HAP-1 (cell line): ENCODE data around the gene ARL2.

Experiments
- DNase-seq, 2 experiments: peaks; one replicate each; pipeline ENCODE4 v3.0.0-alpha.2; 2016 to 2020; ENCODE audit warnings: low spot score in 2 of 2
- H3K27me3 ChIP-seq: fragments of 250-450 bp; sonication (Bioruptor Pico); 2 replicates; pipeline ENCODE4 v1.5.1; 2020; ENCODE audit warnings: low read depth, mild to moderate bottlenecking, moderate library complexity
- H3K36me3 ChIP-seq: fragments of 250-450 bp; sonication (Bioruptor Pico); replicated peaks from 2 replicates; pipeline ENCODE4 v1.5.1; 2020; ENCODE audit warnings: mild to moderate bottlenecking
- H3K4me1 ChIP-seq: fragments of 250-450 bp; sonication (Bioruptor Pico); 2 replicates; pipeline ENCODE4 v1.5.1; 2020; ENCODE audit warnings: mild to moderate bottlenecking
- H3K4me3 ChIP-seq: fragments of 250-450 bp; sonication (Bioruptor Pico); 2 replicates; pipeline ENCODE4 v1.5.1; 2020; ENCODE audit warnings: mild to moderate bottlenecking, moderate library complexity
- H3K9me3 ChIP-seq: fragments of 250-450 bp; sonication (Bioruptor Pico); 2 replicates; pipeline ENCODE4 v1.5.1; 2020; ENCODE audit warnings: mild to moderate bottlenecking, moderate library complexity
- in situ Hi-C: fragments of 300-500 bp; cut with MboI; formaldehyde crosslinking; loops from 3 replicates; pipeline ENCODE4 v1.14.3; 2020; ENCODE audit warnings: low sequenced_read_pairs, inconsistent platforms, mixed read lengths

The ARL2 gene

DNA sequence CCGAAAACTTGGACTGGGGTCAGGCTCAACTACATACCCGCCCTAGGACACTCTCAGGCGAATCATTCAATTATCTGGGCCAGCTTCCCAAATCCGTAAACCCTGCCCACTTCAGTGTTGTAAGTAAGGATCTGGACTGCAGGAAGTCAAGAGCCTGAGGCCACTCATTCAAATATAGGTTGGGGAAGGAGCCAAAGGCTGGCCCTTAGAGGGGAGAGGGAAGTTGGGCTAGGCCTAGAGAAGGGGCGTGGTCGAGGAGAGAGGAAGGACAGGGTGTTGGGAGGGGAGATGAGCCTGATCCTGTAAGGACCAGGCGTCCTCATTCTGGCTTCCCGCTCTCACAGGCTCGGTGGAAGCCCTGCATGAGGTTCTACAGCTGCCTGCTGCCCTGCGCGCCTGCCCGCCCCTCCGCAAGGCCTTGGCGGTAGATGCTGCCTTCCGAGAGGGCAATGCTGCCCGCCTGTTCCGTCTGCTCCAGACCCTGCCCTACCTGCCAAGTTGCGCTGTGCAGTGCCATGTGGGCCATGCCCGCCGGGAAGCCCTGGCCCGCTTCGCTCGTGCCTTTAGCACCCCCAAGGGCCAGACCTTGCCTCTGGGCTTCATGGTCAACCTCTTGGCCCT lies 30.0 kb downstream of the ARL2 start:
- H3K27me3 ChIP-seq, result no peaks in the 10 kb centered on the region
- H3K36me3 ChIP-seq, result peaks cover 20% of the 10 kb centered on the region
- H3K4me1 ChIP-seq, result peaks cover 13% of the 10 kb centered on the region
- no peaks in the 10 kb centered on the region for H3K9me3 ChIP-seq
- in situ Hi-C loops, result no loop called here
- H3K4me3 ChIP-seq, result no peak overlapping the region
- DNase-seq, result no peak

DNA sequence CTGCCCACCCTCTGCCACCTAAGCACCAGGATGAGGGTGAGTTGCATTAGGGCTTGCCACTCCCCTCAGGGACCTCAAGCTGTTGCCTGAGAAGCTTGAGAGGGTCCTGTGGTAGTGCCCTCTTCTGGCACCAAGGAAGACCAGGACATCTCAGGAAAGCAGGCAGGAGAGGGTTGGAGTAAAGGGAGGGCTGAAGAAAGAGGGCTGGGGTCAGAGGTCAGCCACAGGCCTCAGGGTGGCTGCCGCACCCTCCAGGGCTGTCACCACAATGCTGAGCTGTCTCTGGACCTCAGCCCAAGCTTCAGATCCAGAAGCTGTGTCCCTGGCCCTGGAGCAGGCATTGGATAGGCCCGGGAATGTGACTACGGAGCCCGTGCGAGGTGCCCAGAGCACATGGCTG lies 31.1 kb downstream of the ARL2 start:
- Histone ChIP-seq H3K36me3 (peaks cover 20% of the 10 kb centered on the region), H3K9me3 (no peaks in the 10 kb centered on the region), H3K27me3 (no peaks in the 10 kb centered on the region), H3K4me3 (no peak overlapping the region), H3K4me1 (peaks cover 13% of the 10 kb centered on the region)
- DNase-seq, result no peak
- in situ Hi-C loops, result no loop called here

DNA sequence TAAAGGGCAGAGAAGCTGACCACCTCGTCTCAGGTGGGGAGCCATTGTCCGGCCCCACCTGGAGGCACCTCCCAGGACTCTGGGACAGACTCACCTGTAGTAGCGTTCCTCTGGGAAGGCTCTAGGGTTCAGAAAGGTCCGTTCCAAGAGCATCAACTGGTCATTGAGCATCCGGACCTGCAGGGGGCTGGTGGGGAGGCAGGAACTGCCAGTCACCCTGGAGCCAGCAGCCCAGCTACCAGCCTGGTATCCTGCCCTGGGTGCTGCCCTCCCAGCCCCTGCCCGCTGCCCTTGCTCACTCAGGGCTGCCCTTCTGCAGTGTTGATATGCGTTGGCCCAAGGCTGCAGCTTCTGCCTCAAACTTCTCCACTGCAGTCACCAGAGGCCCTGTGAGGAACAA lies 31.8 kb downstream of the ARL2 start:
- no peaks in the 10 kb centered on the region for H3K27me3 ChIP-seq
- DNase-seq, result no peak
- H3K36me3 ChIP-seq, result peaks cover 20% of the 10 kb centered on the region
- in situ Hi-C loops, result no loop called here
- peaks cover 9% of the 10 kb centered on the region for H3K4me1 ChIP-seq
- H3K4me3 ChIP-seq, result no peak overlapping the region
- no peaks in the 10 kb centered on the region for H3K9me3 ChIP-seq

DNA sequence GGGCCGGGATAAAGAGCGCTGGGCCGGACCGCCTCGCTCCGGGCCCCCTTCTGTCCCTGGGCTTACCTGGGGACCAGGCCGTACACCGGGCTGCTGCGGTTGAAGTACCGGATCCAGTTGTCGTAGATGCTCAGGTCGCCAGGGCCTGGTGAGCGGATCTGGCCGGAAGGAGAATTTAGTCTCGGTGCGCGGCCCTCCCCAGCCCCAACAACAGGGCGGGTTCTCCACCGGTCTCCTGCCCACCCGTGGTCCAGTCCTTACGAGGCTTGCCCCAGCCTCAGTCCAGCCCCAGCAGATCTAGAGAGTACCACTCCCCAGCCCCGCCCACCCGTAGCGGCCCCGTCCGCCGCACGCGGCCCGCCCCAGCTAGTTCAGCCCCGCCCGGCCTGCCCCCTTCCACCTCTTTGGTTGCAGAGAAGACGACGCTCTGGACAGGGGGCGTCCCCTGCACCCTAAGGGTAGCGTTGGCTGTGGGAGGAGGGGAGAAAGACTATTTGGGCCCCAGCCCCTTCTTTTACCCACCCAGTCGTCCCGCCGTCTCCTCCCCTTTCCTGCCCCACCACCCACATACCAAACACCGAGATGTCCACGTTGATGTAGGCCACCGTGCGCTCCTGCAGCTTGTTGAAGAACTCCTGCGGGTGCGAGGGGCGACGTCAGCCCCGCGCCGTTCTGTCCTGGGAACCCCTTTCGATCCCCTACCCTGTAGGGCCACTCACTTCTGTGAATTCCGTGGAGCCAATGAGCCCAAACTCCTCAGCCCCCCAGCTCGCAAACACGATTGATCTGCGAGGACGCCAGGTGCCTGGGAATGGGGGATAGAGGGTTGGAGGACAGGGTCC lies 33.8 kb downstream of the ARL2 start:
- peaks cover 19% of the 10 kb centered on the region for H3K36me3 ChIP-seq
- DNase-seq, result no peak
- no peaks in the 10 kb centered on the region for H3K27me3 ChIP-seq
- H3K9me3 ChIP-seq, result no peaks in the 10 kb centered on the region
- H3K4me3 ChIP-seq, result no peak overlapping the region
- H3K4me1 ChIP-seq, result peaks cover 2% of the 10 kb centered on the region
- in situ Hi-C loops, result no loop called here

DNA sequence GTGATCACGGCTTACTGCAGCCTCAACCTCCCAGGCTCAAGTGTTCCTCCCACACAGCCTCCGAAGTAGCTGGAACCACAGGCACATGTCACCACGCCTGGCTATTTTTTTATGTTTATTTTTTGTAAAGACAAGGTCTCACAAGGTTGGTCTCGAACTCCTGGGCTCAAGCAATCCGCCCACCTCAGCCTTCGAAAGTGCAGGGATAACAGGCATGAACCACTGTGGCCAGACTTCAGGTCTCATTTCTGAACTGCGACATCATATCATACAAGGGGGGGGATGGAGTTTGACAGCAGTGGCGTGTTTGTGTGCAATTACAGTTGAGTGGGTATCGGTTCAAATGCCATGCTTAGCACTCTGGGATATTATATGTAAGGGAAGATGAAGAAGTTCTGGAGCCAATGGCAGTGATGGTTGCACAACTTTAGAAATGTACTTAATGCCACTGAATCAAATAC lies 37.5 kb downstream of the ARL2 start:
- DNase-seq, result no peak
- Histone ChIP-seq H3K9me3 (no peaks in the 10 kb centered on the region), H3K4me1 (no peaks in the 10 kb centered on the region), H3K36me3 (no peaks in the 10 kb centered on the region), H3K4me3 (no peak overlapping the region), H3K27me3 (peaks cover 3% of the 10 kb centered on the region; the same call in 1 of the 2 replicates)
- in situ Hi-C loops, result no loop called here

DNA sequence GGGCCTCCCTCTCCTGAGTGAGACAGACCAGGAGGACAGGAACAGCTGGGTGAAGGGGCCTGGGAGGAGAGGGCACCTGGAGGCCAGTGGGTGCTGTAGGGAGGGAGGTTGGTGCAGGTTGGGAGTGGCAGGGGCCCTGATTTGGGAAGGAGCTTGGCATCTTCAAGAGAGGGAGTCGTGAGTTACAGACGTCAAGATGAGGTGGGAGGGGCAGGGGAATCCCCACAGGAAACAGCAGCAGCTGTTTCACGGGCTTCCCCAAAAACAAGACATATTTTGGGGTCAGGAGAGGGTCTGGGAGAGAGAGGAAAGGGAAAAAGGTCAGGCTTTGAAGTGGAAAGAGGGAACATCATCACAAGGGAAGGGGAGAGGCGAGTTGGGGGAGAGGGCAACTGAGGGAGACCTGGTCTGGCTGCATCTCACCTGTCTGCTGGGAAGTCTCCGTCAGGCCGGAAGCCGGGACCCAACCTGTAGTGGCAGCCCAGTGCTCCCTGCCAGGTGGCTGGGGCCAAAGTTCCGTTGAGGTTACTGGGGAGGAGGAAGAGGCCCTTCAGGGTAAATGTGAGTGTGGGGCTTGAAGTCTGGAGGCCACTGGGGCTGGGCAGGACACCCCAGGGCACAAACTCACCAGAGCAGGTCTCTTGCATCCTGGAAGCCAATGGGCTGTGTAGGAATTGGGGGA lies 40.0 kb downstream of the ARL2 start:
- DNase-seq, result no peak
- H3K36me3 ChIP-seq, result no peaks in the 10 kb centered on the region
- in situ Hi-C loops, result no loop called here
- no peak overlapping the region for H3K4me3 ChIP-seq
- no peaks in the 10 kb centered on the region for H3K9me3 ChIP-seq
- H3K27me3 ChIP-seq, result peaks cover 3% of the 10 kb centered on the region; the same call in 1 of the 2 replicates
- no peaks in the 10 kb centered on the region for H3K4me1 ChIP-seq

DNA sequence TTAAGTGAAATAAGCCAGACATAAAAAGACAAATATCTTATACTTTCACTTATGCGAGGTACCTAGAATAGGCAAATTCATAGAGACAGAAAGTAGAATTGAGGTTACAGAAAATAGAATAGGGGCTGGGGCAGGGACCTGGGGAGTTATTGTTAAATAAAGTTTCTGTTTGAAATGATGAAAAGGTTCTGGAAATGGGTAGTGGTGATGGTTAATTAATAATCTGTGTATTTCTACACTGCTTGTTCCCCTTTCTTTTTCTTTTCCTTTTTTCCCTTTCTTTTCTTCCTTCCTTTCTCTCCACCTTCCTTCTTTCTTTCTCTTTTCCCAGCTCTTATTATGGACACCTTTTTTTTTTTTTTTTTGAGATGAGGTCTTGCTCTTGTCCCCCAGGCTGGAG lies 41.6 kb downstream of the ARL2 start:
- Histone ChIP-seq H3K4me1 (no peaks in the 10 kb centered on the region), H3K9me3 (no peaks in the 10 kb centered on the region), H3K4me3 (no peak overlapping the region), H3K36me3 (no peaks in the 10 kb centered on the region), H3K27me3 (peaks cover 3% of the 10 kb centered on the region; the same call in 1 of the 2 replicates)
- DNase-seq, result no peak
- in situ Hi-C loops, result no loop called here

DNA sequence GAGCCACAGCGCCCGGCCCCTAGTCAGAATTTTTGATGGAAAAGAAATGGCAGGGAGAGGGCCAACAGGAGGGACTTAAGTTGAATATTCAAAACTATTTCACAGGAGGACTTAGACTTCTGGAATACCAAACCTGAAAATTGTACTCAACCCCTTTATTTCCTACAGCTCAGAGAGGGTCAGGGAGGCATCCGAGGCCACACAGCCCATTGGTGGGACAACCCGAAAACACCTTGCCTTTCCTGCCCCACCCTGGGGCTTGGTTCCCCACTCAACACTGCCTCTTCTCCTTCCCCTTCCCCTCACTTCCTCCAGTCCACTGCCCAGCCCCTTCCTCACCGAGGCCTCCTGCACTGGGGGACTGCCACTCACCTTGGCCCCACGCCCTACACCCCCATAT lies 43.0 kb downstream of the ARL2 start:
- in situ Hi-C loops, result no loop called here
- Histone ChIP-seq H3K9me3 (no peaks in the 10 kb centered on the region), H3K4me3 (no peak overlapping the region), H3K27me3 (peaks cover 3% of the 10 kb centered on the region; the same call in 1 of the 2 replicates), H3K4me1 (no peaks in the 10 kb centered on the region), H3K36me3 (no peaks in the 10 kb centered on the region)
- no peak for DNase-seq

DNA sequence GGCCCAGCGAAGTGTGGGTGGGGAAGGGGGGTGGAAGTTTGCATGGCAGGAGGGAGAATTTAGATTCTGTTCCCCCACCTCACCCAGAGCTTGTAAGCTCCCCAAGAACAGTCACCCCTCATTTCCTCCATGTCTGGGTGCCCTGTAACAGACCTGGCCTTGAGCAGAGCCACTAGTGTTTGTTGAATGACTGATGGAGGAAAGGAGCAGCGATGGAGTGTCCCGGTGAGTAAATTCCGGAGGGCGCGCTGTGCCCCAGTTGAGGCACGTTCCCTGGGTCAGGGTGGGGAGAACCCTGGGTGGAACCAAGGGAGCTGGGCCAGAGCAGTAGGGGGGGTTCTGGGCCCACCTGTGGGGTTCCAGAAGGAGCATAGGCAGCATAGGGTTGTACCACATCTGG lies 43.6 kb downstream of the ARL2 start:
- no peak for DNase-seq
- Histone ChIP-seq H3K36me3 (no peaks in the 10 kb centered on the region), H3K27me3 (peaks cover 3% of the 10 kb centered on the region; the same call in 1 of the 2 replicates), H3K9me3 (no peaks in the 10 kb centered on the region), H3K4me3 (no peak overlapping the region), H3K4me1 (no peaks in the 10 kb centered on the region)
- in situ Hi-C loops, result no loop called here

DNA sequence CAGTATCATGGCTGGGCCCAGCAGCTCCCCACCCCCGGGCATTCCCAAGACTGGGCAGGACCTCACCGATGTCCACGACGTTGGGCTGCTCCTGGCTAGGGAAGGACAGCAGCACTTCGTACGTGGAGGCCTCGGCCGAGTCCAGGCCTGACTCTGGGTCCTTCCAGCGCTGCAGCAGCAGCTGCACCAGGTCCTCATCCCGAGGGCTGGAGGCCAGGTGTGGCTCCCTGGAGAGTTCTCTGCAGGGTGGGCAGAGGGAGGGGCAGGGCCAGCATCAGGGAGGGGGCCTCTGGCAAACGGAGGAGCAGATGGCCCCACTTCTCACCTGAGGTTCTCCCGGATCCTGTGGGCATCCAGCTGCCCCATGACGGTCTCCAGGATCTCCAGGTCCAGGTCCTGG lies 44.1 kb downstream of the ARL2 start:
- Histone ChIP-seq H3K36me3 (no peaks in the 10 kb centered on the region), H3K9me3 (no peaks in the 10 kb centered on the region), H3K4me3 (no peak overlapping the region), H3K27me3 (peaks cover 3% of the 10 kb centered on the region; the same call in 1 of the 2 replicates), H3K4me1 (no peaks in the 10 kb centered on the region)
- in situ Hi-C loops, result no loop called here
- DNase-seq, result no peak

DNA sequence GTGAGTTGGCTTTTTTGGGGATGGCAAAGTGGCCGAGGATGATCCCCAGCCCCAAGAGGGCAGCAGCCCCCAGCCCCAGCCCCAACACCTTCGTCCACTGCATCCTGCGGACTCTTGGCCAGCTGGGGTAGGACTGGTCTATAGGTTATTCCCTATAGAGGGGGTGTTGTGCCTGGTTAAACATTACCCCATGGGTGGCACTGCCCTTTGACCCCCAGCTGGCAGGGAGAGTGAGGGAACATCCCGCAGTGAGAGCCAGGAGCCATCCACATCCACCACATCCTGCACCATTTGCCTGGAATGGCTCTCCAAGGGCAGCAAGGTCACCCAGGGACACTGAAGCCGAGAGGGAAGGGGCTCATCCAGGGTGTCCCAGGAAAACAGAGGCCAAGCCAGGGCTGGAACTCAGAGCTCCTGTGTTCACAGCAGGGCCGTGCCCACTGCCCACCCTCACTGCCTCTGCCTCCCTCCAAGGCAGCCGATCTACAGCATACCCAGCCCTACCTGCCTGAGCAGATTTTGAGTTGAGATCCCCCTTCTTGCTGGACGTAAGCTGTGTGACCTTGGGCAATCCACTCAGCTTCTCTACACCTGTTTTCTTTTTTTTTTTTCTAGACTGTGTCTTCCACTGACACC lies 44.6 kb downstream of the ARL2 start, which contains the start of gene NAALADL1:
Gene NAALADL1 (minus strand): TSS at position 135 of the 636 bp plus-strand sequence. CDS start 32 bp downstream, at position 103.
- H3K27me3 ChIP-seq, result peaks cover 3% of the 10 kb centered on the region; the same call in 1 of the 2 replicates
- no peaks in the 10 kb centered on the region for H3K4me1 ChIP-seq
- no peak within 1 kb of the TSS for H3K4me3 ChIP-seq
- DNase-seq, result no peak
- in situ Hi-C loops, result no loop called here
- no peaks in the 10 kb centered on the region for H3K9me3 ChIP-seq
- no peaks in the 10 kb centered on the region for H3K36me3 ChIP-seq

DNA sequence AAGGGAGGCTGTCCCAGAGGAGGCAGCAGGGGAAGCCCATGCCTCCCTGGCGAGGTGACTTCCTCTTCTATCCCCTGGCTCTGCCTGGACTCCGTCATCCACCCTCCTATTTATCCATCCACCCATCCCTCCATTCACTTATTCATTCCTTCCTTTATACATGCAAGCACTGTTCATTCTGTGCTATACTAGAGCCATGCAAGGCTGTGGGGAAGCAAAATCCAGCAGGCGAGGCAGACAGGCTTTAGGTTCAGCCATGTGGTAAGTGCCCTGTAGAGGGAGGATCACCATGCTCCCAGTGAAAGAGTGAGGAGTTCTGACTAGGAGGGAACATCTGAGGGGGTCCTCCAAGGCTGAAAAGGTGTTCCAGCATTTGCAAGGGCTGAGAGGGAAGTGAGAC lies 45.6 kb downstream of the ARL2 start:
- in situ Hi-C loops, result no loop called here
- no peak overlapping the region for H3K4me3 ChIP-seq
- H3K9me3 ChIP-seq, result no peaks in the 10 kb centered on the region
- H3K4me1 ChIP-seq, result no peaks in the 10 kb centered on the region
- no peak for DNase-seq
- H3K36me3 ChIP-seq, result no peaks in the 10 kb centered on the region
- peaks cover 3% of the 10 kb centered on the region; the same call in 1 of the 2 replicates for H3K27me3 ChIP-seq

DNA sequence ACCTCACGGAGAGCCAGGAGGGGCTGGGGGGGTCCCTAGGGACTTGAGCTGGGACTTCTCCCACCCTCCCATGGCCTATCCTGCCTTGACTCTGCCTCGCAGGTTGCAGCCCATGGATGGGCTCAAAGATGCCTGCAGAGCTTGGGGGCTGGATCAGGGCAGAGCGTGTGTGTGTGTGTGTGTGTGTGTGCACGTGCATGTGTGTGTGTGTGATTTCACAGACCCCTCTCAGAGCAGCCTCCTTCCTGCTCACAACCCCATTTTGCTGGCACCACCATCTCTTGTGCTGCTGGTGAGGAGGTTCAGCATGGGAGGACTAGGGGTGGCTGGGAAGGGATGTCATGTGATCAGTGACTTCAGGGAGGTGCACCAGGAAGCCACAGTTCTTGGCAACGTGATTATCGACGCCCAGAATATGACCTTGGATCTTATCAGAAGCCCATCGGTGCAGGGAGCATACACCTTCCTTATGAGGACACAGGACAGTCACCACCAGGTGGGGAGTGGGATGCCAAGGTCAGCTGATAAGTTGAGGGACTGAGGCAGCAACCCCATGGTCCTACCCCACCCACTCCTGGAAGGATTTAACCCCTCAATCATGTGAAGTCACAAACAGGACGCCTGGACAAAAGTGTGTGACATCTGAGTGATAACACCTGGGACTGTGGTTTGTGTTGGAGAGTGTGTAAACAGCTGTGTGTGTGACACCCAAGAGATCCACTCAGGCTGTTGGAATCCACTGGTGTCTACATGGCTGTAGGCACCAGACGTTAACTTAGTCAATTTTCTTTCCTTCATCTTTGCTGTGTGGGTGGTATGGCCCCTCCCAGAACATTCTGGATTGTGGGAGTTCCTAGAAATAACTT lies 46.2 kb downstream of the ARL2 start:
- in situ Hi-C loops, result no loop called here
- no peak for DNase-seq

More for the DNA sequence above, 46.2 kb downstream of the ARL2 start:
- no peak overlapping the region for H3K4me3 ChIP-seq
- H3K27me3 ChIP-seq, result peaks cover 3% of the 10 kb centered on the region; the same call in 1 of the 2 replicates
- no peaks in the 10 kb centered on the region for H3K36me3 ChIP-seq
- H3K4me1 ChIP-seq, result no peaks in the 10 kb centered on the region
- no peaks in the 10 kb centered on the region for H3K9me3 ChIP-seq
